GM13976 (cell line): ENCODE measurements around the gene RDH5.

Experiments
- DNase-seq: peaks from one replicate; pipeline ENCODE4 v3.0.0; 2012; ENCODE audit warnings: low spot score
- in situ Hi-C: fragments of 300-500 bp; cut with MboI; formaldehyde crosslinking; loops from one replicate; pipeline ENCODE4 v1.12.0; 2022; ENCODE audit warnings: low sequenced_read_pairs, mixed read lengths, inconsistent platforms; ENCODE audit not compliant: unreplicated experiment
- TF ChIP-seq, protein P1 (sequence below): IDR thresholded peaks from 2 replicates; pipeline ENCODE4 v1.5.1; 2012; ENCODE audit warnings: borderline replicate concordance, mild to moderate bottlenecking; ENCODE audit not compliant: insufficient read depth; ENCODE audit errors: extremely low read depth, missing control alignments, control extremely low read depth

Gene RDH5

DNA sequence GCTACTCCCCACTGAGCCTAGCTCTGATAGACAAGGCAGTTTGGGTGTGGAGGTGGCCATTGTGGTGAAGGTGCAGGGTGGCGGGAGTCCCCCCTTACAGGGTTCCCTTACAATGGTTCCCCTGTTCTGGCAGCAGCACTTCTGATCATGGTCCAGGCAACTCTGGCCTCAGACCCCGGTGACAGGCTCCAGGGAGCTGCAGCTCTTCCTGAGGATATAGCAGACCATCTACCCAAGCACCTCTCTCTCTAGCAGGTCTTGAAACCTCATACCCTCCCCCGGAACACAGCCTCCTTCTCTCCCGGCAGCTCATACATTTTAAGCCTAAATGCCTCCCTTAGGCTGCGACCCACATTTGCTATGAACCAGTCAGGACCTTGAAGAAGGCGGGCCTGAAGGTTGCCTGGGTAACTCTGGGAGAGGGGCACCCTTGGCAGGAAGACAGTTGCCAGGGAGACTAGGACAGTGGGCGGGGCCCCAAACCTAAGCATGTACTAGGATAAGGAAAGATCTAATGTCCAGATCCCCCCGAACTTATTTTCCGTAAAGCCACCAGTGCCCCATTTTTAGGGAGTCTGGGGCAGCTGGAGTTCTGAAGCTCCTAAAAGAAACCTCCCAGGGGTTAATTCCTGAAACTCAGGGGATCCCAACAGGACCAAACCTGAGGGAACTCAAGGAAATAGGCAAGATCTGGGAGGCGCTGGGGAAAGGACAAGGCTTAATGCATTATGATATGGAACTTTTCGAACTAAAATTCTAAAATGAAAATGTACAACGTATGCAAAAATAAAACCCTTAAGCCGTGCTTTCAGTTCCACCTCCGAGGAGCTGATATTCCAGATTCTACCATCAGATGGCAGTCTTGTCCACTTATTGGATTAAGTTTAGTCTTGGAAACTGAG, 18.2 kb downstream of the RDH5 start:
- in situ Hi-C loops, result loop anchor here (10.0 kb wide), 2 partner anchors 206 to 296 kb away; no protein-coding TSS in a partner anchor
- TF ChIP-seq, protein P1, sequence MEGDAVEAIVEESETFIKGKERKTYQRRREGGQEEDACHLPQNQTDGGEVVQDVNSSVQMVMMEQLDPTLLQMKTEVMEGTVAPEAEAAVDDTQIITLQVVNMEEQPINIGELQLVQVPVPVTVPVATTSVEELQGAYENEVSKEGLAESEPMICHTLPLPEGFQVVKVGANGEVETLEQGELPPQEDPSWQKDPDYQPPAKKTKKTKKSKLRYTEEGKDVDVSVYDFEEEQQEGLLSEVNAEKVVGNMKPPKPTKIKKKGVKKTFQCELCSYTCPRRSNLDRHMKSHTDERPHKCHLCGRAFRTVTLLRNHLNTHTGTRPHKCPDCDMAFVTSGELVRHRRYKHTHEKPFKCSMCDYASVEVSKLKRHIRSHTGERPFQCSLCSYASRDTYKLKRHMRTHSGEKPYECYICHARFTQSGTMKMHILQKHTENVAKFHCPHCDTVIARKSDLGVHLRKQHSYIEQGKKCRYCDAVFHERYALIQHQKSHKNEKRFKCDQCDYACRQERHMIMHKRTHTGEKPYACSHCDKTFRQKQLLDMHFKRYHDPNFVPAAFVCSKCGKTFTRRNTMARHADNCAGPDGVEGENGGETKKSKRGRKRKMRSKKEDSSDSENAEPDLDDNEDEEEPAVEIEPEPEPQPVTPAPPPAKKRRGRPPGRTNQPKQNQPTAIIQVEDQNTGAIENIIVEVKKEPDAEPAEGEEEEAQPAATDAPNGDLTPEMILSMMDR, result peak; percentile 66
- DNase-seq, result peak; percentile 78

- TF ChIP-seq, protein P1, result no peak
- in situ Hi-C loops, result loop anchor here (10.0 kb wide), 2 partner anchors 206 to 296 kb away; no protein-coding TSS in a partner anchor
- DNase-seq, result no peak
Observed at GRCh38 chr12:55739025-55739378, 18.8 kb downstream of the RDH5 start.

GRCh38 chr12:55741931-55742680, 21.9 kb downstream of the RDH5 start:
- DNase-seq, result no peak
- in situ Hi-C loops, result no loop called here
- TF ChIP-seq, protein P1, result no peak

GRCh38 chr12:55742719-55743405, 22.7 kb downstream of the RDH5 start, which contains the start of gene GDF11:
Gene GDF11, plus strand, starts transcription at chr12:55743122. Its CDS starts 195 bp downstream, at chr12:55743317.
- peak; percentile 88 for DNase-seq
- in situ Hi-C loops, result no loop called here
- TF ChIP-seq, protein P1, result no peak

DNA sequence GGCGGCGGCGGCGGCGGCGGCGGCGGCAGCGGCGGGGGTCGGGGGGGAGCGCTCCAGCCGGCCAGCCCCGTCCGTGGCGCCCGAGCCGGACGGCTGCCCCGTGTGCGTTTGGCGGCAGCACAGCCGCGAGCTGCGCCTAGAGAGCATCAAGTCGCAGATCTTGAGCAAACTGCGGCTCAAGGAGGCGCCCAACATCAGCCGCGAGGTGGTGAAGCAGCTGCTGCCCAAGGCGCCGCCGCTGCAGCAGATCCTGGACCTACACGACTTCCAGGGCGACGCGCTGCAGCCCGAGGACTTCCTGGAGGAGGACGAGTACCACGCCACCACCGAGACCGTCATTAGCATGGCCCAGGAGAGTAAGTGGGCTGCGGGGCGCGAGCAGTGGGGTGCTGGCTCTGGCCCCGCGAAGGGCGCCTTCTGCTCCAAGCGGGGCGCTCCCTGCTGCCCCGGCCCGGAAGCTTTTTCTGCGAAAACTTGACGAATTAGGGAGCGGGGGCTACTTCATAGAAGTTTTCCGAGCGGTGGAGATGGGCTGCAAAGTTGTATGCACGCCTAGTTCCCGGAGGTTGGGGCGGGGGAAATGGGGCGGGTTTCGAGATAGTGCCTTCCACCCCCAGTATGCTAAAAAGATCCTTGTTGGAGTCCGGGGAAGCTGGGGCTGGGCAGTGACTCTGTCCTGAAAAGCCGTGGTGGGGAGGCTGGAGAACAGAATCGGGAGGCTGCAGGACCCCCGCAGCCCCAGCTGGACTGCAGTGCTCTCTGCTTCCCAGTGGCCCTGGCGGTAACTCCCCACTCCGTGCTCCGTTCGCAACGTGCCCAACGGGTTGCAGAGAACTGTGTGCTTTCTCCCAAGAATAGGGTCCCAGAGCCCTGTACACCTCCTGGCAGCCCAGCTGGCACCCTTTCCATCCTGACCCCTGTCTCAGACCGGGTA, 23.5 kb downstream of the RDH5 start:
- peak; percentile 80 for DNase-seq
- in situ Hi-C loops, result no loop called here
- TF ChIP-seq, protein P1, result peak; percentile 37
